Measurements from ENCODE around the gene SERHL2. TPM values are rescaled to one million over a fixed set of nuclear protein-coding genes. Genes with fewer than 3 reads are reported as not detected.
"Not testable (repeated sequence)": the region's sequence is repeated elsewhere in the genome, so short reads cannot be mapped to it uniquely, and the experiment has no call there.

The SERHL2 gene
- total RNA-seq, 1 donor from 2014 or later: 1.4 TPM

GRCh38 chr22:42603427-42603826, 49.7 kb downstream of the SERHL2 start:
- DNase-seq (ENCODE audit: extremely low read depth, low read depth, low spot score): no peak

GRCh38 chr22:42604403-42604802, 50.6 kb downstream of the SERHL2 start:
- no peak for DNase-seq (ENCODE audit: extremely low read depth, low read depth, low spot score)

GRCh38 chr22:42607641-42608040, 53.9 kb downstream of the SERHL2 start:
- DNase-seq (ENCODE audit: extremely low read depth, low read depth, low spot score): not testable (repeated sequence)

- DNase-seq (ENCODE audit: extremely low read depth, low read depth, low spot score): no peak
These were observed 54.5 kb downstream of the SERHL2 start for GRCh38 chr22:42608136-42608822.

- DNase-seq (ENCODE audit: extremely low read depth, low read depth, low spot score): no peak
These were observed 55.1 kb downstream of the SERHL2 start for GRCh38 chr22:42608823-42609361.

GRCh38 chr22:42610186-42610585, 56.4 kb downstream of the SERHL2 start:
- no peak for DNase-seq (ENCODE audit: extremely low read depth, low read depth, low spot score)

- no peak for DNase-seq (ENCODE audit: extremely low read depth, low read depth, low spot score)
These were observed 57.3 kb downstream of the SERHL2 start for GRCh38 chr22:42611051-42611450.

GRCh38 chr22:42612336-42612735, 58.6 kb downstream of the SERHL2 start:
- DNase-seq (ENCODE audit: extremely low read depth, low read depth, low spot score): no peak

- DNase-seq (ENCODE audit: extremely low read depth, low read depth, low spot score): no peak
These were observed 60.1 kb downstream of the SERHL2 start for GRCh38 chr22:42613872-42614301.

GRCh38 chr22:42614312-42615091, 60.7 kb downstream of the SERHL2 start, which contains the start of gene POLDIP3:
Gene POLDIP3, minus strand, starts transcription at chr22:42614883. Its CDS starts 26 bp downstream, at chr22:42614857.
- peak; percentile 95 for DNase-seq (ENCODE audit: extremely low read depth, low read depth, low spot score)

GRCh38 chr22:42615092-42615859, 61.5 kb downstream of the SERHL2 start:
- peak; percentile 97 for DNase-seq (ENCODE audit: extremely low read depth, low read depth, low spot score)

GRCh38 chr22:42615860-42616175, 62.1 kb downstream of the SERHL2 start:
- not testable (repeated sequence) for DNase-seq (ENCODE audit: extremely low read depth, low read depth, low spot score)

GRCh38 chr22:42617155-42617983, 63.6 kb downstream of the SERHL2 start:
- no peak for DNase-seq (ENCODE audit: extremely low read depth, low read depth, low spot score)

- DNase-seq (ENCODE audit: extremely low read depth, low read depth, low spot score): no peak
These were observed 65.7 kb downstream of the SERHL2 start for GRCh38 chr22:42619261-42620063.

- no peak for DNase-seq (ENCODE audit: extremely low read depth, low read depth, low spot score)
These were observed 66.3 kb downstream of the SERHL2 start for GRCh38 chr22:42620084-42620483.

GRCh38 chr22:42621505-42622002, 67.8 kb downstream of the SERHL2 start:
- no peak for DNase-seq (ENCODE audit: extremely low read depth, low read depth, low spot score)

GRCh38 chr22:42622061-42622710, 68.4 kb downstream of the SERHL2 start:
- no peak for DNase-seq (ENCODE audit: extremely low read depth, low read depth, low spot score)

GRCh38 chr22:42623301-42623751, 69.6 kb downstream of the SERHL2 start:
- DNase-seq (ENCODE audit: extremely low read depth, low read depth, low spot score): no peak
